HCT116 (cell line): ENCODE measurements around the gene IFT74. TPM values are rescaled to one million over a fixed set of nuclear protein-coding genes. Genes with fewer than 3 reads are reported as not detected.

Source experiments
- ATAC-seq: fragments of 200-7000 bp; cut with Tn5 transposase; 2 replicates; pipeline ENCODE4 v1.9.1; 2020; ENCODE audit warnings: mild to moderate bottlenecking, moderate library complexity
- BruUV-seq: library from RNA; stranded (reverse); fragments of 400-500 nt; replicated peaks from 2 replicates; lab custom pipeline; 2021; lab: Mats Ljungman, UMichigan
- CTCF ChIA-PET: fragments of 300-600 bp; sonication (Branson Sonifier 250); formaldehyde crosslinking; loops from one replicate; lab custom pipeline; 2021; ENCODE audit warnings: antibody characterized with exemption; lab: Charles Lee
- POLR2A ChIA-PET: fragments of 300-600, 350-600 bp; sonication (Branson Sonifier 250); formaldehyde crosslinking; loops from one replicate; lab custom pipeline; 2021; ENCODE audit warnings: antibody characterized with exemption; lab: Charles Lee
- RAD21 ChIA-PET, 2 experiments: fragments of 300-600 bp; sonication (Branson Sonifier 250); formaldehyde crosslinking; loops; one replicate each; lab custom pipeline; 2023; ENCODE audit warnings: low total read pairs in 2 of 2; ENCODE audit not compliant: uncharacterized antibody in 2 of 2, unreplicated experiment in 2 of 2, low non-redundant PET in 1 of 2; lab: Charles Lee
- DNase-seq: peaks from one replicate; pipeline ENCODE4 v3.0.0-alpha.2; 2010; ENCODE audit warnings: low read depth, low spot score
- H2AFZ ChIP-seq: fragments of 200-600 bp; shearing (Covaris generic), sonication (generic); 2 replicates; pipeline ENCODE4 v1.6.1; 2017; ENCODE audit warnings: low read depth, mixed run types, mixed read lengths, antibody characterized with exemption, low read length; ENCODE audit not compliant: poor library complexity, severe bottlenecking
- H3K27ac ChIP-seq: 2 replicates; pipeline ENCODE4 v1.5.1; 2012; ENCODE audit warnings: low read depth, low read length
- H3K27me3 ChIP-seq: fragments of 200-600 bp; sonication (generic); 2 replicates; pipeline ENCODE4 v1.6.1; 2016; ENCODE audit warnings: mixed run types, low read length, mixed read lengths; ENCODE audit not compliant: insufficient read depth
- H3K36me3 ChIP-seq, 2 experiments: fragments of 200-500 bp in 1 of 2; fragments of 200-600 bp in 1 of 2; sonication (Bioruptor generic) in 1 of 2; sonication (generic) in 1 of 2; 2 replicates each; pipeline versions ENCODE4 v1.5.1 to v1.6.1; 2014 to 2016; ENCODE audit warnings: low read length in 2 of 2, inconsistent platforms in 1 of 2, mixed read lengths in 1 of 2, mixed run types in 1 of 2; ENCODE audit not compliant: insufficient read depth in 2 of 2, control insufficient read depth in 1 of 2
- H3K4me1 ChIP-seq, 2 experiments: fragments of 200-600 bp in 1 of 2; sonication (generic) in 1 of 2; 2 replicates each; pipeline versions ENCODE4 v1.5.1 to v1.6.1; 2012 to 2017; ENCODE audit warnings: low read length in 2 of 2, inconsistent platforms in 1 of 2, mild to moderate bottlenecking in 1 of 2, mixed read lengths in 1 of 2, mixed run types in 1 of 2, moderate library complexity in 1 of 2; ENCODE audit not compliant: insufficient read depth in 2 of 2, control insufficient read depth in 1 of 2
- H3K4me2 ChIP-seq: fragments of 200-600 bp; sonication (generic); 2 replicates; pipeline ENCODE4 v1.6.1; 2017; ENCODE audit warnings: mixed run types, low read length, mixed read lengths
- H3K4me3 ChIP-seq, 2 experiments: fragments of 200-600 bp in 1 of 2; sonication (generic) in 1 of 2; replicated peaks in 1 of 2; 2 replicates each; pipeline ENCODE4 v1.5.1; 2011 to 2016; ENCODE audit warnings: low read length in 2 of 2, control low read depth in 1 of 2, low read depth in 1 of 2, mild to moderate bottlenecking in 1 of 2, mixed read lengths in 1 of 2, mixed run types in 1 of 2
- H3K79me2 ChIP-seq: fragments of 200-600 bp; sonication (generic); 2 replicates; pipeline ENCODE4 v1.6.1; 2017; ENCODE audit warnings: mild to moderate bottlenecking, mixed run types, low read length, moderate library complexity, mixed read lengths; ENCODE audit not compliant: insufficient read depth
- H3K9ac ChIP-seq: fragments of 200-600 bp; sonication (generic); 2 replicates; pipeline ENCODE4 v1.6.1; 2016; ENCODE audit warnings: low read length, mixed read lengths
- H3K9me2 ChIP-seq: fragments of 200-600 bp; sonication (generic), shearing (Covaris generic); 2 replicates; pipeline ENCODE4 v1.6.1; 2017; ENCODE audit warnings: mixed run types, mild to moderate bottlenecking, moderate library complexity; ENCODE audit not compliant: insufficient read depth
- H3K9me3 ChIP-seq, 2 experiments: fragments of 200-500 bp in 1 of 2; fragments of 200-600 bp in 1 of 2; sonication (Bioruptor generic) in 1 of 2; sonication (generic) in 1 of 2; 2 replicates each; pipeline ENCODE4 v1.6.1; 2014 to 2017; ENCODE audit warnings: low read length in 2 of 2, mixed read lengths in 2 of 2, inconsistent platforms in 1 of 2, low read depth in 1 of 2, mild to moderate bottlenecking in 1 of 2, mixed run types in 1 of 2, moderate library complexity in 1 of 2; ENCODE audit not compliant: control insufficient read depth in 1 of 2, insufficient read depth in 1 of 2
- H4K20me1 ChIP-seq: fragments of 200-600 bp; sonication (generic), shearing (Covaris generic); 2 replicates; pipeline ENCODE4 v1.6.1; 2017; ENCODE audit warnings: mixed run types, mild to moderate bottlenecking, moderate library complexity; ENCODE audit not compliant: insufficient read depth
- CBX3 ChIP-seq: IDR thresholded peaks from 2 replicates; pipeline ENCODE4 v1.6.1; 2012; ENCODE audit warnings: low read depth
- CEBPB ChIP-seq: IDR thresholded peaks from 2 replicates; pipeline ENCODE4 v1.6.1; 2012; ENCODE audit warnings: low read depth
- EZH2phosphoT487 ChIP-seq: fragments of 200-600 bp; IDR thresholded peaks from 2 replicates; pipeline ENCODE4 v1.6.1; 2018; ENCODE audit warnings: antibody characterized with exemption, borderline replicate concordance
- JUND ChIP-seq: IDR thresholded peaks from 2 replicates; pipeline ENCODE4 v1.6.1; 2012
- MAX ChIP-seq: IDR thresholded peaks from 2 replicates; pipeline ENCODE4 v1.6.1; 2012
- RAD21 ChIP-seq: IDR thresholded peaks from 2 replicates; pipeline ENCODE4 v1.6.1; 2012; ENCODE audit warnings: low read depth, mild to moderate bottlenecking
- SP1 ChIP-seq: IDR thresholded peaks from 2 replicates; pipeline ENCODE4 v1.6.1; 2012; ENCODE audit warnings: low read depth
- TCF7L2 ChIP-seq: IDR thresholded peaks from 2 replicates; pipeline ENCODE4 v1.7.0; 2011; ENCODE audit warnings: borderline replicate concordance, inconsistent platforms; ENCODE audit not compliant: insufficient read depth, insufficient read length; ENCODE audit errors: extremely low read depth
- ZBTB33 ChIP-seq: IDR thresholded peaks from 2 replicates; pipeline ENCODE4 v1.6.1; 2011; ENCODE audit warnings: mild to moderate bottlenecking, low read length, moderate library complexity; ENCODE audit not compliant: insufficient replicate concordance; ENCODE audit errors: extremely low read depth
- ZFX ChIP-seq: fragments of 450-650 bp; IDR thresholded peaks from 2 replicates; pipeline ENCODE4 v1.6.1; 2017
- intact Hi-C: fragments of 100-400 bp; cut with micrococcal nuclease; formaldehyde crosslinking; loops from 2 replicates; pipeline ENCODE4 v1.10.0; 2022
- total RNA-seq: library from RNA; stranded (reverse); gene quantifications from one replicate; pipeline ENCODE4 v1.2.1, GENCODE V29; 2021; ENCODE audit not compliant: unreplicated experiment

Gene IFT74
- total RNA-seq, 1 experiment from 2014 or later: 18.2 TPM

- TF ChIP-seq TCF7L2 (no peak), ZBTB33 (no peak), RAD21 (0 out of 2 replicates have a peak, but pooled peaks have one; percentile 9), CEBPB (no peak), CBX3 (no peak), ZFX (no peak)
- TF ChIP-seq, all 23 proteins: peak for 1
- Histone ChIP-seq H3K9me3 (no peaks in the 10 kb centered on the region), H3K36me3 (no peaks in the 10 kb centered on the region), H3K27me3 (no peaks in the 10 kb centered on the region), H3K4me1 (peaks cover 13 to 14% of the 10 kb centered on the region in 2 experiments), H2AFZ (no peak overlapping the region), H3K79me2 (peaks cover 9% of the 10 kb centered on the region), H3K9me2 (no peaks in the 10 kb centered on the region), H3K4me2 (no peak overlapping the region), H3K4me3 (no peak overlapping the region), H4K20me1 (no peaks in the 10 kb centered on the region; the same call in 1 of the 2 replicates), H3K9ac (no peak overlapping the region), H3K27ac (no peak overlapping the region)
- DNase-seq (no peak), ATAC-seq (no peak)
- CTCF ChIA-PET: interaction anchor here (1.1 kb wide), 1 partner anchor 18 kb away, joined by 3 read pairs; the partner anchor contains the start of gene IFT74
- RAD21 ChIA-PET: no interaction called here
- POLR2A ChIA-PET: no interaction called here
- BruUV-seq: no TSS peak
- intact Hi-C loops: no loop called here
Observed at GRCh38 chr9:26973989-26974388, 17.8 kb downstream of the IFT74 start.

- intact Hi-C loops: loop anchor here (1.0 to 5.0 kb wide), 2 partner anchors 231 to 253 kb away; no protein-coding TSS in a partner anchor
- Histone ChIP-seq H3K27ac (no peak overlapping the region), H4K20me1 (no peaks in the 10 kb centered on the region; the same call in 1 of the 2 replicates), H3K79me2 (peaks cover 8% of the 10 kb centered on the region), H3K9me3 (no peaks in the 10 kb centered on the region), H3K36me3 (no peaks in the 10 kb centered on the region), H3K9ac (no peak overlapping the region), H2AFZ (no peak overlapping the region), H3K4me2 (no peak overlapping the region), H3K27me3 (no peaks in the 10 kb centered on the region), H3K4me3 (no peak overlapping the region), H3K4me1 (peaks cover 13 to 14% of the 10 kb centered on the region in 2 experiments), H3K9me2 (no peaks in the 10 kb centered on the region)
- POLR2A ChIA-PET: no interaction called here
- ATAC-seq (no peak), DNase-seq (no peak)
- RAD21 ChIA-PET: no interaction called here
- BruUV-seq: no TSS peak
- TF ChIP-seq JUND (no peak), MAX (no peak), TCF7L2 (no peak), SP1 (no peak), EZH2phosphoT487 (no peak)
- CTCF ChIA-PET: interaction anchor here (0.7 kb wide), 1 partner anchor 252 kb away, joined by 5 read pairs; no protein-coding TSS in a partner anchor
Observed at GRCh38 chr9:26974927-26975326, 18.7 kb downstream of the IFT74 start.
